HL-60 (cell line): ENCODE results near the gene MYORG.

Experiments used
- CTCF ChIP-seq: IDR thresholded peaks from one replicate; pipeline ENCODE4 v1.5.1; 2011; ENCODE audit warnings: low read length, control low read depth, inconsistent platforms; ENCODE audit not compliant: insufficient read depth
- GABPA ChIP-seq: IDR thresholded peaks from 2 replicates; pipeline ENCODE4 v1.6.1; 2012; ENCODE audit warnings: low read depth
- POLR2AphosphoS5 ChIP-seq: IDR thresholded peaks from 2 replicates; pipeline ENCODE4 v1.6.1; 2012; ENCODE audit warnings: low read depth
- SPI1 ChIP-seq: IDR thresholded peaks from 2 replicates; pipeline ENCODE4 v1.6.1; 2012; ENCODE audit warnings: low read depth, mild to moderate bottlenecking, borderline replicate concordance

- TF ChIP-seq GABPA (no peak), CTCF (no peak), POLR2AphosphoS5 (no peak), SPI1 (no peak)
Observed at GRCh38 chr9:34405719-34406118, 29.0 kb upstream of the MYORG start.
